Uterus (tissue), 4 donors: ENCODE measurements around the gene PRKACA. TPM values are rescaled to one million over a fixed set of nuclear protein-coding genes. Genes with fewer than 3 reads are reported as not detected.

Source experiments
- DNase-seq, 2 donors: peaks; one replicate each; pipeline ENCODE4 v3.0.0-alpha.2; 2019 to 2020
- H3K27ac ChIP-seq, 2 donors: fragments of 200-600 bp; sonication (generic); 1 replicate in 1 of 2; 2 replicates in 1 of 2; pipeline ENCODE4 v1.5.1; 2016 to 2018
- H3K27me3 ChIP-seq, 2 donors: fragments of 200-600 bp; sonication (generic); one replicate each; pipeline ENCODE4 v1.5.1; 2018 to 2019; ENCODE audit warnings: control low read depth in 1 of 2
- H3K36me3 ChIP-seq, 2 donors: fragments of 200-600 bp; sonication (generic); one replicate each; pipeline ENCODE4 v1.5.1; 2019; ENCODE audit warnings: control low read depth in 1 of 2
- H3K4me1 ChIP-seq, 2 donors: fragments of 200-600 bp; sonication (generic); one replicate each; pipeline ENCODE4 v1.5.1; 2018 to 2019; ENCODE audit warnings: control low read depth in 1 of 2
- H3K4me3 ChIP-seq, 2 donors: fragments of 200-600 bp; sonication (generic); 1 replicate in 1 of 2; 2 replicates in 1 of 2; pipeline ENCODE4 v1.5.1; 2018 to 2019; ENCODE audit warnings: mild to moderate bottlenecking in 1 of 2
- H3K9me3 ChIP-seq, 2 donors: fragments of 200-600 bp; sonication (generic); one replicate each; pipeline ENCODE4 v1.5.1; 2019; ENCODE audit warnings: control low read depth in 1 of 2
- POLR2A ChIP-seq, 2 donors: fragments of 450-650 bp; IDR thresholded peaks; one replicate each; pipeline ENCODE4 v1.6.1; 2016; ENCODE audit warnings: antibody characterized with exemption in 2 of 2, mild to moderate bottlenecking in 1 of 2, moderate library complexity in 1 of 2
- intact Hi-C: fragments of 100-400 bp; cut with DNase I; formaldehyde crosslinking; loops from one replicate; pipeline ENCODE4 v1.15.1; 2023; ENCODE audit warnings: low total_unique reads
- total RNA-seq, 4 donors: library from RNA; depleted of rRNA in 3 of 4; stranded (reverse); fragments of >200 nt in 3 of 4; gene quantifications; one replicate each; pipeline versions ENCODE4 v1.1.0 to v1.2.4, GENCODE V29; 2014 to 2023
- TF ChIP-seq, protein P1 (sequence below), 4 experiments: fragments of 200-600 bp in 2 of 4; fragments of 450-650 bp in 2 of 4; sonication (generic) in 2 of 4; IDR thresholded peaks; one replicate each; pipeline ENCODE4 v1.5.1; 2016 to 2019; ENCODE audit warnings: antibody characterized with exemption in 4 of 4, mild to moderate bottlenecking in 2 of 4, moderate library complexity in 1 of 4
- donor health status: DM: yes; HTN: yes; CAD: no.

PRKACA gene
- 100 to 1,000 TPM in 1 of 4 donors, 10 to 100 TPM in 2, 1 to 10 TPM in 1; 4.9 to 135 (median 74.2) TPM for total RNA-seq

DNA sequence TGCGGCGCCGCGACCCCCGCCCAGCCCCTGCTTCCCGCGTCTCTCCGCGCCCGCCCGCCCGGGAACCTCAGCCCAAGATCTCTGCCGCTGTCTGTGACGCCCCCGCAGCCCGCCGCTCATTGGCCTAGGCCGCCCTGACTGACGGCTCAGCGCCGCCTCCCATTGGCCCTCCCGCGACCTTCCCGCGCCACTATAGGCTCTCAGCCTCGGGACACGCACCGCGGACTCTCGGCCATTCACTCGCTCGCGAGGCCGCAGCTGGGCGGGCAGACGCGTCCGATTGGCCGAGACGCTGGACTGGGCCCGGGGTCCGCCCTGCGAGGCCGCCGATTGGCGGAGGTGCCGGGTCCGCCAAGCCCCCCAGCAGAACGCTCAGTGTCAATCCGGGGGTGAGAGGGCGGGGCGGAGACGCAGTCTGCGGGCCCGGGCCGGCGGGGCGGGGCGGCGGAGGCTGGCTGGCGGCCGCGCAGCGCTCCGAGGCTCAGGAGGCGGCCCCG is at the start of gene PRKACA:
Gene PRKACA, minus strand, starts transcription at position 95 of the 497 bp plus-strand sequence. CDS start 215 bp downstream, outside the sequence.
- intact Hi-C loops: no loop called here
- Histone ChIP-seq H3K27me3 (no peaks in the 10 kb centered on the region), H3K27ac (peak within 1 kb of the TSS; percentile 93 to 100), H3K9me3 (no peaks in the 10 kb centered on the region), H3K4me1 (peaks cover 11 to 27% of the 10 kb centered on the region in 2 donors), H3K36me3 (no peaks in the 10 kb centered on the region), H3K4me3 (peak within 1 kb of the TSS; percentile 98)
- DNase-seq: peak; percentile 97 to 99
- TF ChIP-seq, protein P1, sequence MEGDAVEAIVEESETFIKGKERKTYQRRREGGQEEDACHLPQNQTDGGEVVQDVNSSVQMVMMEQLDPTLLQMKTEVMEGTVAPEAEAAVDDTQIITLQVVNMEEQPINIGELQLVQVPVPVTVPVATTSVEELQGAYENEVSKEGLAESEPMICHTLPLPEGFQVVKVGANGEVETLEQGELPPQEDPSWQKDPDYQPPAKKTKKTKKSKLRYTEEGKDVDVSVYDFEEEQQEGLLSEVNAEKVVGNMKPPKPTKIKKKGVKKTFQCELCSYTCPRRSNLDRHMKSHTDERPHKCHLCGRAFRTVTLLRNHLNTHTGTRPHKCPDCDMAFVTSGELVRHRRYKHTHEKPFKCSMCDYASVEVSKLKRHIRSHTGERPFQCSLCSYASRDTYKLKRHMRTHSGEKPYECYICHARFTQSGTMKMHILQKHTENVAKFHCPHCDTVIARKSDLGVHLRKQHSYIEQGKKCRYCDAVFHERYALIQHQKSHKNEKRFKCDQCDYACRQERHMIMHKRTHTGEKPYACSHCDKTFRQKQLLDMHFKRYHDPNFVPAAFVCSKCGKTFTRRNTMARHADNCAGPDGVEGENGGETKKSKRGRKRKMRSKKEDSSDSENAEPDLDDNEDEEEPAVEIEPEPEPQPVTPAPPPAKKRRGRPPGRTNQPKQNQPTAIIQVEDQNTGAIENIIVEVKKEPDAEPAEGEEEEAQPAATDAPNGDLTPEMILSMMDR (IDR thresholded peaks at IDR 0.05): peak in 1 of 4 experiments; percentile 17
- TF ChIP-seq POLR2A (IDR thresholded peaks at IDR 0.05): peak in 1 of 2 donors; percentile 54

DNA sequence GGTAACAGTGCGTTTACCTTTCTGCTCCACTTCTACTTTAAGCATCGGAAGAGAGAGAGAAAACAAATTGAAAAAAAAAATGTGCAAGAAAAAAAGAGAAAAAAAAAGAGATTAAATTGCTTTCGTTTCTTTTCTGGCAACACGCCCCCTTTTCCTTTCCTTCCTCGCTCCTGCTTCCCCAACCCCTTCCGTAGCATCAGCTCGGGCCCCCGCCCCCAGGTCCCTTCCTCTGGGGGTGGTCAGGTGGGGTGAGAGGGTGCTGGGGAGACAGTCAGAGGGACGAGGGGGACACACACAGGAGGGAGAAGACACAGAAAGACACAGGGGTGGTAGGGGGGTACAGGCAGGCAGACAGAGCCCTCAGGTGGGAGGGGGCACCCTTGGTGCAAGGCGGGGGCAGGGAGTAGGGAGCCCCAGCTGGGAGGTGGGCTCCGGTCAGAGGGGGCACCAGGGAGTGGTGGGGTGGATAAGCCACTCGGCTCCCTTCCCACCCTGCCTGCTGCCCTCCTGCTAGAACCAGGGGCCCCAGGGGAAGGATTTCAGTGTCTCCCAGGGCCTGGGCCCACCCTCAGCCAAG is 49.5 kb upstream of the PRKACA start:
- no peaks in the 10 kb centered on the region for H3K9me3 ChIP-seq
- TF ChIP-seq, protein P1 (IDR thresholded peaks at IDR 0.05): no peak
- no peak for TF ChIP-seq POLR2A (IDR thresholded peaks at IDR 0.05)
- no peaks in the 10 kb centered on the region for H3K4me1 ChIP-seq
- H3K27ac ChIP-seq: peak overlapping the region; percentile 8 to 27
- no peak overlapping the region for H3K4me3 ChIP-seq
- H3K27me3 ChIP-seq: no peaks in the 10 kb centered on the region
- DNase-seq: no peak
- intact Hi-C loops: no loop called here
- H3K36me3 ChIP-seq: no peaks in the 10 kb centered on the region

DNA sequence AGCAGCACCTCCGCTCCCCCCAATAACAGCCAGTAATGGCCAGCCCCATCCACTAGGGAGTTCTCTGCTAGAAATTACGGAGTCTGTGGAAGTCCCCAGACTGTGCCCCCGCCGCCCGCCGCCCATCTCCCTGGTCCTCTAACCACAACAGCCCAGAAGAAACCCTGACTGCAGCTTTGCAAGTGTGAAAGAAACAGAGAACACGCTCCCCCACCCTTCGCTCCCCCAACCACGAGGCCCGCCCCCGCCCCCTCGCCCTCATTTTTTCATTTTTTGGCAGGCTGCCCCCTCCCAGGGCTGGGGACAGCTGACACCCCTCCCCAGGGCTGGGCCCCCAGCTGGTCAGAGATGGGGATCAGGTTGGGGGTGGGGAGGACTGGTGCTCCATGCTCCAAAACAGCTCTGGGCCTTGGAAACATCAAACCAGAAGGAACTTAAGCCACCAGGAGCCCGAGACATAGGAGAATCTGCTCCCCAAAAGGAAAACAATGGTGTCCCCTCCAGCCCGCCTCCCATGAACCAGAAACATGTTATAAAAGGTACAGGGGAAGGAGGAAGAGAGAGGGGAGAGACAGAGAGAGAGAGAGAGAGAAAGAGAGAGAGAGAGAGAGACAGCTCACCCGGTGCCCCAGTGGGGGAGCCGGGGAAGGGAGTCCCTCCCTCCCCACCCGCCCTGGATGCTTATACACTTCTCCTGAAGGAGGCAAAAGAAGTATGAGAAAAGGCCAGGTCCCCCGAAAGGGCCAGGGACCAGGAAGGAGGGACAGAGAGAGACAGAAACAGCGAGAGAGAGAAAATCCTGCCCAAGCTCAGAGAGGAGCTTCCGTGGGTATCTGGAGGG is 48.6 kb upstream of the PRKACA start:
- no peaks in the 10 kb centered on the region for H3K4me1 ChIP-seq
- no peak overlapping the region for H3K4me3 ChIP-seq
- no peak for DNase-seq
- peak overlapping the region; percentile 9 to 41 for H3K27ac ChIP-seq
- no peaks in the 10 kb centered on the region for H3K27me3 ChIP-seq
- intact Hi-C loops: no loop called here
- TF ChIP-seq, protein P1 (IDR thresholded peaks at IDR 0.05): no peak
- TF ChIP-seq POLR2A (IDR thresholded peaks at IDR 0.05): no peak
- no peaks in the 10 kb centered on the region for H3K9me3 ChIP-seq
- no peaks in the 10 kb centered on the region for H3K36me3 ChIP-seq

DNA sequence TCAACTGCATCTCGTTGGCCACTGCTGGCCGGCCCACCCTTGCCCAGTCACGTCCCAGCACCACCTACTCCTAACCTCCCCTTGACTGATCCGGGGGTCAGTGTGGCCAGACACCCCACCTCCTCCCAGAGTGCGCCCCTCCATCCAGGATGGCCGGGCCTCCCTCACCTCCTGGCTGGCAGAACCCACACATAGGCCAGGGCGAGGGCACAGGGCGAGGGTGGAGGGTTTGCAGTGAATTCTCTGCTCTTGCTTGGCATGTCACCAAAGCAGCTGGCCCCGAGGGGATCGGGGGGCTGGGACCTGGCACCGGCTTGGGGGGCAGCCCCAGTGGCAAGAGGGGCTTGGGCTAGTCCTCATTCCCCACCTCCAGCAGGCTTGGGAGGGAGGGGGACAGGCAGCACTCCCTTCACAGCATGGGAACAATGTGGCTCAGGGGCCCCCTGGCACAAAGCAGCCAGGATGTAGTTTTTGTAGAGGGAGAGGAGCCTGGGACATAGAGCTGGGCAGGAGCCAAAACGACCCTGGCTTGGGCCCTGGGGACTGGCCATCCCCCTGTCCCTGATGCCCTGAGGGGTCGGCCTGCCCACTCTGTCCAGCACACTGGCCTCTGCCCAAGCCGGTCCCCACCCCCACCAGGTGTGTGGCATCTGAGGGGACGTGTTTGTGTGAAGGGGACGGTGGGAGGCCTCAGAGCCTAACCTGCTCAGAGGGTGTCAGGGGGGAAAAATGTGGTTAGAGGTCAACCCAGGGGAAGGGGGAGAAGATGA is 47.3 kb upstream of the PRKACA start:
- TF ChIP-seq POLR2A (IDR thresholded peaks at IDR 0.05): no peak
- TF ChIP-seq, protein P1 (IDR thresholded peaks at IDR 0.05): no peak
- Histone ChIP-seq H3K9me3 (no peaks in the 10 kb centered on the region), H3K4me3 (no peak overlapping the region), H3K27ac (no peak overlapping the region), H3K36me3 (no peaks in the 10 kb centered on the region), H3K4me1 (no peaks in the 10 kb centered on the region), H3K27me3 (no peaks in the 10 kb centered on the region)
- no peak for DNase-seq
- intact Hi-C loops: no loop called here
